ENCODE data around the gene KCNMA1. TPM values are rescaled to one million over a fixed set of nuclear protein-coding genes. Genes with fewer than 3 reads are reported as not detected.

Gene KCNMA1
- total RNA-seq, 1 experiment from 2014 or later, result 0.70 TPM

GRCh38 chr10:77279207-77279606 lies 358.4 kb downstream of the KCNMA1 start:
- no TSS peak for BruUV-seq (replicated peaks)

GRCh38 chr10:77274046-77274795 lies 363.4 kb downstream of the KCNMA1 start:
- ChIA-PET POLR2A (ENCODE audit: unreplicated experiment) (no interaction called here), CTCF (no interaction called here)
- Histone ChIP-seq H3K4me3 (no peak overlapping the region), H3K36me3 (ENCODE audit: low read depth) (no peaks in the 10 kb centered on the region), H3K9me2 (ENCODE audit: insufficient read depth) (no peaks in the 10 kb centered on the region), H2AFZ (no peak overlapping the region), H4K20me1 (ENCODE audit: insufficient read depth) (no peaks in the 10 kb centered on the region; the same call in 1 of the 2 replicates), H3K27ac (no peak overlapping the region), H3K79me2 (ENCODE audit: low read depth) (no peaks in the 10 kb centered on the region), H3K4me2 (no peak overlapping the region), H3K4me1 (replicated peaks; ENCODE audit: insufficient read depth) (no peaks in the 10 kb centered on the region), H3K27me3 (ENCODE audit: insufficient read depth, low read depth) (no peaks in the 10 kb centered on the region), H3K9me3 (ENCODE audit: insufficient read depth, low read depth) (no peaks in the 10 kb centered on the region), H3F3A (ENCODE audit: insufficient read depth, low read depth) (no peaks in the 10 kb centered on the region)
- intact Hi-C loops (cut with micrococcal nuclease; ENCODE audit: unreplicated experiment), result no loop called here
- DNase-seq, result peak in 1 of 2 experiments; percentile 17
- no peak for TF ChIP-seq CTCF (conservative IDR thresholded peaks at IDR 0.05)
- TF ChIP-seq EZH2 (IDR thresholded peaks at IDR 0.05; ENCODE audit: low read depth), result no peak
- BruUV-seq (replicated peaks), result no TSS peak

More at GRCh38 chr10:77279207-77279606, 358.4 kb downstream of the KCNMA1 start:
- no peak overlapping the region for H3K4me2 ChIP-seq
- H2AFZ ChIP-seq, result no peak overlapping the region
- CTCF ChIA-PET, result no interaction called here
- H3K27me3 ChIP-seq (ENCODE audit: insufficient read depth, low read depth), result no peaks in the 10 kb centered on the region
- H3F3A ChIP-seq (ENCODE audit: insufficient read depth, low read depth), result no peaks in the 10 kb centered on the region
- H3K27ac ChIP-seq, result no peak overlapping the region
- DNase-seq, result no peak
- POLR2A ChIA-PET (ENCODE audit: unreplicated experiment), result no interaction called here
- H3K9me3 ChIP-seq (ENCODE audit: insufficient read depth, low read depth), result no peaks in the 10 kb centered on the region
- H3K9me2 ChIP-seq (ENCODE audit: insufficient read depth), result no peaks in the 10 kb centered on the region
- no peaks in the 10 kb centered on the region; the same call in 1 of the 2 replicates for H4K20me1 ChIP-seq (ENCODE audit: insufficient read depth)
- H3K79me2 ChIP-seq (ENCODE audit: low read depth), result no peaks in the 10 kb centered on the region
- H3K4me1 ChIP-seq (replicated peaks; ENCODE audit: insufficient read depth), result no peaks in the 10 kb centered on the region
- no peaks in the 10 kb centered on the region for H3K36me3 ChIP-seq (ENCODE audit: low read depth)
- no peak for TF ChIP-seq EZH2 (IDR thresholded peaks at IDR 0.05; ENCODE audit: low read depth)
- no peak for TF ChIP-seq CTCF (conservative IDR thresholded peaks at IDR 0.05)
- no peak overlapping the region for H3K4me3 ChIP-seq
- intact Hi-C loops (cut with micrococcal nuclease; ENCODE audit: unreplicated experiment), result no loop called here

- no peak overlapping the region for H3K4me2 ChIP-seq
- intact Hi-C loops (cut with micrococcal nuclease; ENCODE audit: unreplicated experiment), result no loop called here
- DNase-seq, result no peak
- no peak overlapping the region for H3K27ac ChIP-seq
- no peaks in the 10 kb centered on the region for H3F3A ChIP-seq (ENCODE audit: insufficient read depth, low read depth)
- no peaks in the 10 kb centered on the region for H3K9me3 ChIP-seq (ENCODE audit: insufficient read depth, low read depth)
- H3K27me3 ChIP-seq (ENCODE audit: insufficient read depth, low read depth), result no peaks in the 10 kb centered on the region
- POLR2A ChIA-PET (ENCODE audit: unreplicated experiment), result no interaction called here
- H4K20me1 ChIP-seq (ENCODE audit: insufficient read depth), result no peaks in the 10 kb centered on the region; the same call in 1 of the 2 replicates
- TF ChIP-seq CTCF (conservative IDR thresholded peaks at IDR 0.05) (no peak), EZH2 (IDR thresholded peaks at IDR 0.05; ENCODE audit: low read depth) (no peak)
- H3K4me3 ChIP-seq, result no peak overlapping the region
- no peaks in the 10 kb centered on the region for H3K9me2 ChIP-seq (ENCODE audit: insufficient read depth)
- no peaks in the 10 kb centered on the region for H3K79me2 ChIP-seq (ENCODE audit: low read depth)
- H2AFZ ChIP-seq, result no peak overlapping the region
- H3K36me3 ChIP-seq (ENCODE audit: low read depth), result no peaks in the 10 kb centered on the region
- no peaks in the 10 kb centered on the region for H3K4me1 ChIP-seq (replicated peaks; ENCODE audit: insufficient read depth)
- CTCF ChIA-PET, result no interaction called here
- no TSS peak for BruUV-seq (replicated peaks)
Measured at GRCh38 chr10:77269163-77269562, 368.4 kb downstream of the KCNMA1 start.

All from PC-9 (cell line).